Kidney capillary endothelial cell (primary cell): ENCODE results near the gene CENPF.
"Not testable (repeated sequence)": the region's sequence is repeated elsewhere in the genome, so short reads cannot be mapped to it uniquely, and the experiment has no call there.

ENCODE experiments used
- DNase-seq: peaks from one replicate; pipeline ENCODE4 v3.0.0-alpha.2; 2018; ENCODE audit warnings: low spot score

Gene CENPF, protein sequence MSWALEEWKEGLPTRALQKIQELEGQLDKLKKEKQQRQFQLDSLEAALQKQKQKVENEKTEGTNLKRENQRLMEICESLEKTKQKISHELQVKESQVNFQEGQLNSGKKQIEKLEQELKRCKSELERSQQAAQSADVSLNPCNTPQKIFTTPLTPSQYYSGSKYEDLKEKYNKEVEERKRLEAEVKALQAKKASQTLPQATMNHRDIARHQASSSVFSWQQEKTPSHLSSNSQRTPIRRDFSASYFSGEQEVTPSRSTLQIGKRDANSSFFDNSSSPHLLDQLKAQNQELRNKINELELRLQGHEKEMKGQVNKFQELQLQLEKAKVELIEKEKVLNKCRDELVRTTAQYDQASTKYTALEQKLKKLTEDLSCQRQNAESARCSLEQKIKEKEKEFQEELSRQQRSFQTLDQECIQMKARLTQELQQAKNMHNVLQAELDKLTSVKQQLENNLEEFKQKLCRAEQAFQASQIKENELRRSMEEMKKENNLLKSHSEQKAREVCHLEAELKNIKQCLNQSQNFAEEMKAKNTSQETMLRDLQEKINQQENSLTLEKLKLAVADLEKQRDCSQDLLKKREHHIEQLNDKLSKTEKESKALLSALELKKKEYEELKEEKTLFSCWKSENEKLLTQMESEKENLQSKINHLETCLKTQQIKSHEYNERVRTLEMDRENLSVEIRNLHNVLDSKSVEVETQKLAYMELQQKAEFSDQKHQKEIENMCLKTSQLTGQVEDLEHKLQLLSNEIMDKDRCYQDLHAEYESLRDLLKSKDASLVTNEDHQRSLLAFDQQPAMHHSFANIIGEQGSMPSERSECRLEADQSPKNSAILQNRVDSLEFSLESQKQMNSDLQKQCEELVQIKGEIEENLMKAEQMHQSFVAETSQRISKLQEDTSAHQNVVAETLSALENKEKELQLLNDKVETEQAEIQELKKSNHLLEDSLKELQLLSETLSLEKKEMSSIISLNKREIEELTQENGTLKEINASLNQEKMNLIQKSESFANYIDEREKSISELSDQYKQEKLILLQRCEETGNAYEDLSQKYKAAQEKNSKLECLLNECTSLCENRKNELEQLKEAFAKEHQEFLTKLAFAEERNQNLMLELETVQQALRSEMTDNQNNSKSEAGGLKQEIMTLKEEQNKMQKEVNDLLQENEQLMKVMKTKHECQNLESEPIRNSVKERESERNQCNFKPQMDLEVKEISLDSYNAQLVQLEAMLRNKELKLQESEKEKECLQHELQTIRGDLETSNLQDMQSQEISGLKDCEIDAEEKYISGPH (N-terminal part only)

DNA sequence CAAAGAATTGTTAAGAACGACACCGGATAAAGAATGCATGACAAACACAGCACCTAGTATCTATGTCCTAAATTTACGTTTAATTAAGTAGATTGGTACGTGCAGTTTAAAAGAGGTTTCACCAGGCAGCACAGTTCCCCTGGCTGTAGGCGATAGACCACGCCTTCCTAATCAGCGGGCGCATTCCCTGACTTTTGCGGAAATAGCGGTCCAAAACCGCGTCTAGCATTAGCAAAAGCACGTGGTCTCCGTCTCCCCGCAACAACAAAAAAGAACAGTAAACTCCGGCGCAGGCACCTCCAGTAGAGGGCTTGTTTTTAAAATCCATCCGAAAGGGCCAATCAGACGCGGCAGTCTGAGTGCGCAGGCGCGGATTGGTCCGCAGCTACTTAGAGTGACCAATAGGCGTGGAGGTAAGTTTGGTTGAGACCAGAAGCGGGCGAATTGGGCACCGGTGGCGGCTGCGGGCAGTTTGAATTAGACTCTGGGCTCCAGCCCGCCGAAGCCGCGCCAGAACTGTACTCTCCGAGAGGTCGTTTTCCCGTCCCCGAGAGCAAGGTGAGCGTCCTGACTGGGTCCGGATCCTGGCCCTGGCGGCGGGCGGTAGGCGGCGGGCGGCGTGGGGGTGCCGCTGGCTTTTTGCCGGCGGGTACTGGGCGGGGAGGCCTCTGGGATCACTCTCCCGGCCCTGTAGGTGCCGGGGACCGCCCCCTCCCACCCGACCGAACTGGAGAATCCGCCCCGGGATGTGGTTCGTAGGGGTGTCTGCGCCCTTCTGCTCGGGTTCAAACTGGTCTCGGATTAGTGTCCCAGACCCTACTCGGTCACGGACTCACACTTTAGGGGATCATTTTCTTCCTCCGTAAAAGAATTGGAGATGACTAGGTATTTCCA lies at the start of gene CENPF:
Gene CENPF, plus strand, starts transcription at position 432 of the 894 bp plus-strand sequence. CDS start 10,560 bp downstream, outside the sequence.
- peak; percentile 98 for DNase-seq

DNA sequence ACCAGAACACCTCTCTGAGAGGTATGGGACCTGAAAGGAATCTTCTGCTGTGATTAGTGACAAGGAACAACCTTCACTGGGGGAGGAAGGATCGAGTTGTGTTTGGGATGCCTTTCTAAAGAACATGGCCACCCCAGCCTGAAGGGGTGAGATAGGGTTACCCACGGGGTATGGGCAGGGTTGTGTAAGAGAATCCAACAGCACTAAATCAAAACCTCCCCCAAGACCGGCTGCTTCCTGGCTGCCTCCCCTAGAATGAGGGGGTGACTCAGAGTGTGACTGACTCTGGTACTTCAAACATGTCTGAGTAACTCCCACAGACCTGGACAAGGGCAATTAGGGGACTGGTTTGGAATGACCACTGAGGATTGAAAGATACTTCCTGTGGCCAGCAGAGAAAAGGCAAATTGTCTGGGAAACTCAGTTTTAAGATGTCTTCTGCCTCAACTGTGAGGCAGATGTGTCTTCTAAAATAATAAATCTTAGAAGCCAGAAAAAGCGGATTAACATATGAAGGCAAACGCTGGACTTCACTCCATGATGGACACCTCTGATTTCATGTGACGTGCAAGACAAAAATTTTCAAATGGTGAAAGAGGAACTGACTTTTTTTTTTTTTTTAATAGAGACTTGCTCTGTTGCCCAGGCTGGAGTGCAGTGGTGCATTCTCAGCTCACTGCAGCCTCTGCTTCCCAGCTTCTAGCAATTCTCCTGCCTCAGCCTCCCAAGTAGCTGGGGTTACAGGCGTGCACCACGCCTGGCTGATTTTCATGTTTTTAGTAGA lies 44.9 kb upstream of the CENPF start:
- DNase-seq: peak; percentile 69

DNA sequence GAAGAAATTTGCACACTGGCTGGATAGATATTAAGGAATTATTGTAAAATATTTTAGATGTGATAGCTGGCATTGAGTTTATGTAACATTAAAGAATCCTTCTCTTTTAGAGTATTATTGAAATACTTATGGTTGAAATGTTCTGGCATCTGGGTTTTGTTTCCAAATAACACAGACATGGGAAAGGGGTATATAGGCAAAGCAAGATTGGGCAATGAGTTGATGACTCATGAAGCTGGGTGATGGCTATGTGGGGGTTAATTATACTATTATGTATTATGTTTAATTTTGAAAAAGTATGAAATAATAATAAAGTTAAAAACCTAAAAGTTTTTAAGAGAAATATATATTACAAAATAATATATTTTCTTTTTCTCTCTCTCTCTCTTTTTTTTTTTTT lies 39.1 kb upstream of the CENPF start:
- no peak for DNase-seq

DNA sequence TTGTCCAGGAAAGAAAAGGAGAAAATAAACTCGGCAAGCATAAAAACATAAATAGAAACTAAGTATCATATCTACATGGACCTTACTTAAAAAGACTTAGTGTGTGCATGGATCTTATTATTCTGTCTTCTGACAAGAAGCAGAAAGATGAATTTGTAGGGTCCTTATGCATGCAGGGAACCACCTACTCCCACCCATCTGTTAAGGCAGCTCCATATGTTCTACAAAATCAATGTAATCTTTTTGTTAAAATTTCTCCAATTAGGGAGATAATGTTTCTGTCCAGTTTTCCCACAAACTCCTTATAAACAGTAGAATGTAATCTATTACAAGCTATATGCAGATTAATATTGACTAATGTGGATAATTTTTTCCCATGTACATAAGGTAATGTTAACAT lies 37.7 kb upstream of the CENPF start:
- no peak for DNase-seq

DNA sequence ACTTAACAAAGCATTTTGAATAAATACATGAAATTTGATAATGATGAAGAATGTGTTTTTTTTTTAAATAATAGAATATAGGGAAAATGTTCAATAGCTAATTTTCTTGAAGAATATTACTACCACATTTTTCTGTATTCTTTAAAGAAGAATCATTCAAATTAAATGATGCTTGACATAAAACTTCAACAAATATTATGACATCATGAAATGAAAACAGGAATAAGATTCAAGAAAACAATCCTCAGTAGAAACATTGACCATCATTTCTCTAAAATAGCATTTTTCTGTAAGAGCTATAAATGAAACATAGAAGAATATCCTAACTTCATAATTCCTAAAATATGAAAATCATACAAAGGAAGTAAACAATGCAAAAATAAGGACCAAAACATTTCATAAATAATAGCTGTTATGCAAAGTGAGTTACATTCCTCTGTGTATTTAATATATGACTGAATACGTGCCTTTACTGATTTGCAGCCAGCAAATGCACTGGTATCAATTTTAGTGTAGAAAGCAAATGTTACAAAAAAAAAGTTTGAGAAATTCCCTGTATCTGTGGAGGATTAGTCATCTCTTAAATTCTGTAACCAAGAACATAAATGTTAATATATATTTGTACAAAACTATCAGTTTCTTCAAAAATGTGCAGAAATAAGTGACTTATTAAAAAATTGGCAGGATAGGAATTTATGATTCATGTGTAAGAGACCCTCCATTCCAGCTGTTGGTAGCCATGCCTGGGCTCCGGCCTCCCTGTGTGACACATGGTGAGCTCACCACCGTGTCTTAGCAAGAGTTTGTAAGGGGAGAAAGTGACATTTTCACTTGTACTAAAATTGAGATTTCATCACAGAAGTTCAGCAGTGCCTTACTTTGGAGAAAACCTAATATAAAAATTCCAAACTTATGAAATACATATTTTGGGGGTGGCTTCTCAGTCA lies 36.6 kb upstream of the CENPF start:
- peak; percentile 90 for DNase-seq

DNA sequence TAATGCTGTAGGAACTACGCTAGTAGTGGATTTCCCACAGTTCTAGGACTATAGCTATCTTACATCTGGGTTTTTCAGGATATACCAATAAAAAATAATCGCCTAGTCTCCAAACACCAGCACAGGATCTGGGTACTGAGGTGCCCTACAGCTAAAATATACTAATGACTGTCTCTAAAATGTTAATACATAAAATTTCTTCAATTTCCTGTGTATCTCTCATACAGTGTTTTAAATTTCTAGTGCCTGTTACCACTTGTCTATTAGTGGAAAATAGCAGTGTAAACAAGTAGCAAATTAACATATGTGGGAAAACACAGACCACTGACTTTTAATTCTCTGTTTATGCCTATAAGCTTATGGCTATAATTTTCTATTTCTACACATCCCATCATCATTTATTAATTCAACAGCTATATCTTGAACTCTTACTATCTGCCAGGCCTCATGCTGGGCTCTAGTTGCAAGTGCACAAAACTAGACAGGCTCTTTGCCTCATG lies 35.5 kb upstream of the CENPF start:
- DNase-seq: no peak

DNA sequence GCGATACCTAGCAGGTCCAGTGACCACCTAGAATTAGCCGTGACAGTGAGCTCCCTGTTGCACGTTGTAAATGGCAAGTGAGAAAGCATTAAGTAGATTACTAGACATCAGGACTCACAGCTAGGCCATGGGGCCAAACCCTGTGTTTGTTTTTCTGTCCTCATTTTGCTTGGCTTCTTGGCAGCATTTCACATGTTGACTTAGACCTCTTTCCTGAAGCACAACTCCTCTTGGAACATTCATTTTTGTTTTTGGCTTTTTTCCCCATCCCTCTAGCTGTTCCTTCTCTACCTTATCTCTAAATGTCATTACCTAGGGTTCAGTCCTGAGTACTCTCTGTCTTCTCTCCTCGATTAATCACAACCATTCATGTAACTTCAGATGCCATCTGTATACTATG lies 34.7 kb upstream of the CENPF start:
- DNase-seq: no peak

DNA sequence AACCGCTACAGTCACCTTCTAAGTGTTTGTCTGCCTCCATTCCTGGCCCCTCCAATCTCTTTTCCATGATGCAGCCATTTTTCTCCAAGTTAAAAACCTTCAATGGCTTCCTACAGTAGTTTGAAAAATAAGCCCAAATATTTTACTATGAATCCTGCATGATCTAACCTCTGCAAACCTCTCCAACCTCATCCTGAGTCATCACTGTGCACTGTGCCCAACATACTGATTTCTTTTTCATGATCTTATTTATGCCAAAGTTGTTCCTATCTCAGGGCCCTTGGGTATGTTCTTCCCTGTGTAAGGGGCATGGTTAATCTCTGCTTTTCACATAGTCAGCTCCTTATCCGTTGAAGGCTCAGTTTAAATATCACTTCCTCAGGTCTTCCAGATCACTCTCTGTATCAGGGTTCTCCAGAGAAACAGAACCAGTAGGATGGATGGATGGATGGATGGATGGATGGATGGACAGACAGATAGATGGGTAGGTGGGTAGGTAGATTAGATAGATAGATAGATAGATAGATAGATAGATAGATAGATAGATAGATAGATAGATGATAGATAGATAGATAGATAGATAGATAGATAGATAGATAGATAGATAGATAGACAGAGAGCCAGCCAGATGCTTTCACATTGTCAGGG lies 33.5 kb upstream of the CENPF start:
- no peak for DNase-seq

DNA sequence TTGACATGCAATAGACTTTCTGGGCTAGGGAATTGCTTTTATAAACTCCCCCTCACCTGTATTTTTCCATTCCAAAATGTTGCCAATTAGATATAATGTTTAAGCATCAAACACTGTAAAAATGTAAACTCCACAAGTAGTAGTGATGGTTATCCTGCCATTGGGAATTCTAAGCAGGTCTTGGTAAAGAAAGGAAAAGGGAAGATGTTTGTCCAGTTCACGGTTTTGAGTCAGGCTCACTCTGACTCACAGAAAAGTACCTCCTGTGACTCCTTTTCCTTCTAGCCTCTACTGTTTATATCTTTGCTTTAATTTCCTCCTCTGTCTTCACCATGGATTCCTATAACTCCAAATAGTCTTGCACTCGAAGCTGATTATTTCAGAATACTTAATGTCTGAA lies 32.6 kb upstream of the CENPF start:
- no peak for DNase-seq

DNA sequence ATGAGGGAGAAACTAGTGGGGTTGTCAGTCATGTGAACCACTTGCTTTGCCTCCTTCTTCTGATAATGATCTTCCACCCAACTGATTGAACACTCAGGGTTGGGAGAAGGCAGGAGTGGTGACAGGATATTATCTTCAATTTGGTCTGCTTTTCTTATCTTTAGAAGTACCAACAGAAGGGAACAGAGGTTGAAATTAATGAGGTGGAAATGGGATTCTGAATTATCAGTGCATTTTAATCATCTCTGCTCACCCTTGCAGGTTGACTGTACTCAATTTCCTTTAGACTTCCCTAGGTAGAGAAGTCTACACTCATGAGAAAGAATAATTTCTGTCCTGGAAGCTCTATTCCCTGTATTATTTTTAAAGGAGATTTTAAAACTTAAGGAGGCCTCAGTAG lies 31.7 kb upstream of the CENPF start:
- no peak for DNase-seq

DNA sequence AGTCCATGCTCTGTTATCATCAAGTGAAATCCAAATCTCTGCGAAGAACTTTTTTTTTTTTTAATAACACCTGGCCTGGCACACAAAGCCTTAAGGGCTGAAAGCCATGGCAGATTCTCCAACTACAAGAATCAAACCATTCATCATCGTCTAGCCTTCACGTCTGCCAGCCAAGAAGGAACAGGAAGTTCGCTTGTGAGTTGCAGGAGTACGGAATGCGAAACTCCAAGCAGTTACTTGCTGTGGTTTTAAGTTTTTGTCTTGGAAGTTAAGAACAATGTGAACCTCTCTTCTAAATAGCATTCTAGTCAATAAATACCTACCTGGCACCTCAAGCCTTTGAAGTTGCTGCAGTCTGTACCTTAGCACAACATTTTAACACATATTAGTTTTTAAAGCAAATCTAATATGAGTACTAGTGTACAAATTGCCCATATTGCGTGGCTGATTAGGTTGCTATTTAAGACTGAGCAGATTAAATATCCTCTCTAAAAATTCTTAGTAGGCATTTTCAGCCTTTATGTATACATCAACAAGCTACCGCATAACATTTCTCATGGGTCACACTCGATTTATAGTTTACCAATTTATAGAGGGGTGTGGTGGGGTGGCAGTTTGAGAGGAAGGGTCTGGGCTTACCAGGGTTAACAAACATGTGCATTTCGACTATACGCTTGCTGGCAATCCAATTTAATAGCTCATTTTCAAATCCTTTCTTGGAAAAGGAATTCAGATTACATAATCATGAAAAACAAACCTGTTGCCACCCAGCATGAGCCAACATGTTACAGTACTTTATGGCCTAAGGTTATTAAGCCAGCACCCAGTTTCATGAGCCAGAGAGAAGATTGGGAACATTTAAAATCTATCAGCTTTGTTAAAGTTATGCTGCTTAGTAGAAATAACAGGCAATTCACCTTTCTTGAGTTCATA lies 29.3 kb upstream of the CENPF start:
- no peak for DNase-seq

DNA sequence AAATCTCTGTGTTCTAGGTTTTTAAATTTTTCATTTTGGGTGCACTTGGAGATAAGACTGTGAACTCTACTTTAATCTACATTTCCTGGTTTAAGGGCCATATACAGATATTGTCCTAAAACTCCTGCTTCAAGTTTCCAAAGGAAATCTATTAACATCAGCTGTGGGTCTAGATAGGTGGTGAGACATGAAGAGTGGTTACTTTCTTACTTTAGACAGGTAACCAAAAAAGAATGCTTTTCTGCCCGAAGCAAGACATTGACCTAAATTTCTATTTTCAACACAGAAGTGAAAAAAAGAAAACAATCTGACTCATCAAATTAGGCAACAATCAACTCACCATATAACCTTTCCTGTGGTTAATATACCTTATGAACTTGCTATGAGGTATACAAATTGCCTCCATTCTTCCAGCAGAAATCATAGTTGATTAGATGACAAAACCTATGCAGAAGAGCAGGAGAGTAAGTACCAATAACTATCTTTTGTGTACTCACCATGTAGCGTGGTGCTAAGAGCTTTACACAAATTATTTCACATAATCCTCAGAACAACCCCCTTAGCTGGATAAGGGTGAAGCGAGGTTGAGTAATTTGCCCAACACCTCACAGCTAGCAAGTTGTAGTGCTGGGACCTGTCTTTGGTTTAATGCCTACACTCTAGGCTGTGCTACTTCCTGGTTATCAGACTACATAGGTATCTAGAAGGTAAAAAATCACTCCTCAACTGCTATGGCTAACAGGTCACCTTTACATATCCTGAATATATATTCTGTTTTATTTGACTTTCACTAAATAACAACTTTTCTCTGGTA lies 28.2 kb upstream of the CENPF start:
- no peak for DNase-seq

DNA sequence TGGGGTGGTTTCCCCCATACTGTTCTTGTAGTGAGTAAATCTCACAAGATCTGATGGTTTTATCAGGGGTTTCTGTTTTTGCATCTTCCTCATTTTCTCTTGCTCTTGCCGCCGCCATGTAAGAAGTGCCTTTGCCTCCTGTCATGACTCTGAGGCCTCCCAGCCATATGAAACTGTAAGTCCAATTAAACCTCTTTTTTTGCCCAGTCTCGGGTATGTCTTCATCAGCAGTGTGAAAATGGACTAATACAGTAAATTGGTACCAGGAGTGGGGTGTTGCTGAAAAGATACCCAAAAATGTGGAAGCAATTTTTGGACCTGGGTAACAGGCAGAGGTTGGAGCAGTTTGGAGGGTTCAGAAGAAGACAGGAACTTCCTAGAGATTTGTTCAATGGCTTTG lies 26.9 kb upstream of the CENPF start:
- DNase-seq: not testable (repeated sequence)

DNA sequence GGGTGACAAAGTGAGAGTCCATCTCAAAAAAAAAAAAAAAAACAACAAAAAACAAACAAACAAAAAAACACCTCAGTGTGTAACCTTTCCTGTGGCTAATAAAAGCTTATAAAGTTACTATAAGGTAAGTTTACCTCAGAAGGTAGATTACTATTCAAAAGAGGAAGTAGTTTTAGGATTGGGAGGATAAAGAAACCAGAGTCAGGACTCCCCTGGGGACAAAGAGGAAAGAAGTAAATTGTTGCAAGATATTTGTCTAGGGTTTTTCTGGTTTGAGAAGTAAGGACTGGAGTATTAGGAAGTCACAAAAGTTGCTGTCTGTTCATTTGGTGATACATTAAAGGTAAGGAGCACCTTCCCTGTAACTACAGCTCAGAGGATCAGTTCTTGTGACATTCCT lies 23.8 kb upstream of the CENPF start:
- DNase-seq: no peak

DNA sequence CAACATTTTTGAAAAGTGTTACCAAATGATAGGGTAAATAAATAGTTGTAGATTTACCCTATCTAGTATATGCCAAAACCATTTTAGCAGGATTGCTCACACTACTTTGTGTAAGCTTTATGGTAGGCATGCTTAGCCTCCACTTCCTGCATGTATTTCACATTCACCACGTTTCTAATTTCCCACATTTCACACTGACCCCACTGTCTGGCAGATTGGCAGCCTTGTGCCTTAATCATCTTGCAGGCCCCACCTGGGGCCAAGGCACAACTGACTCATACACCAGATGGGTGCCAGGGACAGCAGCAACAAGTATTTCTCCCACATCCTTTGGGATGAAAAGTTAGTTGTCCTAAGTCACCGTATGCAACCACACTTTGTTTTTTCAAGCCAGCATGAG lies 21.2 kb upstream of the CENPF start:
- DNase-seq: no peak

DNA sequence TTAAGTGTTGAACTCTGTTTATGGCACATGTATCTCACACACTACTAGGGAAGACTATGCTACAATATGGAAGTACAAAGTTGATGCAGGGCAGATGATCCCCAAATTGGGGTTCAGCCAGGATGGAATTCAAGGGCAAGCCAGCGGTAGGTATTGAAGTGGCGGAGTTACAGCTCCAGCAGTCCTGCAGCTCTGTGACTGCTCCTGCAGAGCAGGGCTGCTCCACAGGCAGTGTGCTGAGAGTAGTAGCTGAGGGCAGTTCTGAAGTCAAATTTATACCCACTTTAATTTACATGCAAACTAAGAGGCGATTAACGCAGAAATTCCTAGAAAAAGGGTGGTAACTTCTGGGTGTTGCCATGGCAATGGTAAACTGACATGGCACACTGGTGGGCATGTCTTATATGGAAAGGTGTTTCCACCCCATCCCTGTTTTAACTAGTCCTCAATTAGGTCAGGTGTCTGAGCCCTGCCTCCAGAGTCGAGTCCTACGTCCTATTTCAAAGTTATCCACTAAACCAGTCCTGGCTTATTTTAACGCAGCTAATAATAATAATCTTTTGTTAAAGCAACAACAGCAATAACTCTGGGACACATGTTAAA lies 20.6 kb upstream of the CENPF start:
- no peak for DNase-seq
